ENCODE measurements around the gene EIF2B1. TPM values are rescaled to one million over a fixed set of nuclear protein-coding genes. Genes with fewer than 3 reads are reported as not detected.

Gene EIF2B1
- total RNA-seq, 2 donors from 2014 or later = 42.0 to 45.8 TPM

GRCh38 chr12:123601602-123602489, 31.6 kb downstream of the EIF2B1 start, which contains the start of gene DDX55:
TSS of gene DDX55 (plus strand) at chr12:123602099. CDS start at chr12:123602149, 50 bp downstream.
- H3K4me1 Mint-ChIP-seq = peaks cover 7% of the 10 kb centered on the region
- no peaks in the 10 kb centered on the region for H3K9me3 Mint-ChIP-seq
- H3K27ac Mint-ChIP-seq = peak within 1 kb of the TSS; percentile 97
- Histone ChIP-seq H3K9ac (ENCODE audit: extremely low read depth, low read length, poor library complexity, severe bottlenecking) (peak within 1 kb of the TSS; percentile 88), H3K27ac (ENCODE audit: low read depth, low read length) (peak within 1 kb of the TSS; percentile 80), H3K4me3 (ENCODE audit: low read length) (peak within 1 kb of the TSS; percentile 93), H3K27me3 (ENCODE audit: control insufficient read depth, insufficient read depth, low read length, poor library complexity, severe bottlenecking) (no peaks in the 10 kb centered on the region), H3K4me1 (ENCODE audit: control insufficient read depth, insufficient read depth, low read length) (no peaks in the 10 kb centered on the region), H3K9me3 (ENCODE audit: control insufficient read depth, low read length) (no peaks in the 10 kb centered on the region), H3K36me3 (ENCODE audit: control insufficient read depth, insufficient read depth, low read length) (peaks cover 46% of the 10 kb centered on the region)
- DNase-seq = peak; percentile 94
- H3K36me3 Mint-ChIP-seq (ENCODE audit: low read depth) = peaks cover 24% of the 10 kb centered on the region
- 0 to 2% methylated on average over 13 to 81 of the region's 81 CpGs for WGBS, 2 experiments (ENCODE audit: insufficient coverage in 1 of 2, insufficient read length in 1 of 2)
- TF ChIP-seq CTCF (conservative IDR thresholded peaks at IDR 0.05) = peak; percentile 68
- peak within 1 kb of the TSS; percentile 74 for H3K4me3 Mint-ChIP-seq
- no peaks in the 10 kb centered on the region for H3K27me3 Mint-ChIP-seq (ENCODE audit: insufficient read depth)

GRCh38 chr12:123599721-123600120, 33.8 kb downstream of the EIF2B1 start:
- H3K36me3 Mint-ChIP-seq (ENCODE audit: low read depth) = peaks cover 35% of the 10 kb centered on the region
- no peak for TF ChIP-seq CTCF (conservative IDR thresholded peaks at IDR 0.05)

GRCh38 chr12:123599310-123599709, 34.2 kb downstream of the EIF2B1 start:
- 80 to 94% methylated on average over 1 of the region's 1 CpG for WGBS, 2 experiments (ENCODE audit: insufficient coverage in 1 of 2, insufficient read length in 1 of 2)
- H3K36me3 ChIP-seq (ENCODE audit: control insufficient read depth, insufficient read depth, low read length) = peaks cover 46% of the 10 kb centered on the region
- no peaks in the 10 kb centered on the region for H3K9me3 ChIP-seq (ENCODE audit: control insufficient read depth, low read length)
- H3K36me3 Mint-ChIP-seq (ENCODE audit: low read depth) = peaks cover 34% of the 10 kb centered on the region
- H3K4me1 ChIP-seq (ENCODE audit: control insufficient read depth, insufficient read depth, low read length) = no peaks in the 10 kb centered on the region
- no peaks in the 10 kb centered on the region for H3K9me3 Mint-ChIP-seq
- H3K27me3 Mint-ChIP-seq (ENCODE audit: insufficient read depth) = no peaks in the 10 kb centered on the region
- H3K9ac ChIP-seq (ENCODE audit: extremely low read depth, low read length, poor library complexity, severe bottlenecking) = no peak overlapping the region
- peaks cover 7% of the 10 kb centered on the region for H3K4me1 Mint-ChIP-seq
- no peak for TF ChIP-seq CTCF (conservative IDR thresholded peaks at IDR 0.05)
- H3K27me3 ChIP-seq (ENCODE audit: control insufficient read depth, insufficient read depth, low read length, poor library complexity, severe bottlenecking) = no peaks in the 10 kb centered on the region
- no peak overlapping the region for H3K4me3 ChIP-seq (ENCODE audit: low read length)
- DNase-seq = no peak
- H3K27ac Mint-ChIP-seq = no peak overlapping the region
- H3K27ac ChIP-seq (ENCODE audit: low read depth, low read length) = no peak overlapping the region
- H3K4me3 Mint-ChIP-seq = no peak overlapping the region

More at GRCh38 chr12:123599721-123600120, 33.8 kb downstream of the EIF2B1 start:
- H3K4me1 Mint-ChIP-seq = peaks cover 7% of the 10 kb centered on the region
- Histone ChIP-seq H3K27ac (ENCODE audit: low read depth, low read length) (no peak overlapping the region), H3K4me3 (ENCODE audit: low read length) (no peak overlapping the region), H3K4me1 (ENCODE audit: control insufficient read depth, insufficient read depth, low read length) (no peaks in the 10 kb centered on the region), H3K9ac (ENCODE audit: extremely low read depth, low read length, poor library complexity, severe bottlenecking) (no peak overlapping the region), H3K27me3 (ENCODE audit: control insufficient read depth, insufficient read depth, low read length, poor library complexity, severe bottlenecking) (no peaks in the 10 kb centered on the region), H3K36me3 (ENCODE audit: control insufficient read depth, insufficient read depth, low read length) (peaks cover 48% of the 10 kb centered on the region), H3K9me3 (ENCODE audit: control insufficient read depth, low read length) (no peaks in the 10 kb centered on the region)
- 93 to 94% methylated on average over 4 to 7 of the region's 7 CpGs for WGBS, 2 experiments (ENCODE audit: insufficient coverage in 1 of 2, insufficient read length in 1 of 2)
- H3K27me3 Mint-ChIP-seq (ENCODE audit: insufficient read depth) = no peaks in the 10 kb centered on the region
- H3K9me3 Mint-ChIP-seq = no peaks in the 10 kb centered on the region
- no peak overlapping the region for H3K4me3 Mint-ChIP-seq
- H3K27ac Mint-ChIP-seq = no peak overlapping the region
- no peak for DNase-seq
